GF-D8 (cell line): ENCODE data around the gene TBX10.
"Not testable (repeated sequence)": the region's sequence is repeated elsewhere in the genome, so short reads cannot be mapped to it uniquely, and the experiment has no call there.

Experiments used
- DNase-seq: peaks from one replicate; lab custom pipeline; 2025; lab: John Stamatoyannopoulos, UW

TBX10 gene

GRCh38 chr11:67615728-67616430, 23.7 kb downstream of the TBX10 start:
- no peak for DNase-seq

GRCh38 chr11:67614730-67615714, 24.5 kb downstream of the TBX10 start:
- no peak for DNase-seq

GRCh38 chr11:67613960-67614715, 25.4 kb downstream of the TBX10 start:
- peak; percentile 77 for DNase-seq

- no peak for DNase-seq
Measured at GRCh38 chr11:67613313-67613959, 26.1 kb downstream of the TBX10 start.

GRCh38 chr11:67612751-67613150, 26.8 kb downstream of the TBX10 start:
- DNase-seq: no peak

GRCh38 chr11:67611704-67612587, 27.6 kb downstream of the TBX10 start:
- DNase-seq: no peak

- no peak for DNase-seq
Measured at GRCh38 chr11:67611165-67611564, 28.4 kb downstream of the TBX10 start.

GRCh38 chr11:67610302-67610868, 29.2 kb downstream of the TBX10 start:
- no peak for DNase-seq

- no peak for DNase-seq
Measured at GRCh38 chr11:67609316-67609715, 30.2 kb downstream of the TBX10 start.

- DNase-seq: no peak
Measured at GRCh38 chr11:67608486-67608885, 31.1 kb downstream of the TBX10 start.

GRCh38 chr11:67607507-67607906, 32.1 kb downstream of the TBX10 start:
- DNase-seq: no peak

- DNase-seq: peak; percentile 84
Measured at GRCh38 chr11:67606492-67607295, 32.9 kb downstream of the TBX10 start, which contains the start of gene NDUFV1. TSS of gene NDUFV1 (plus strand) at chr11:67606936. CDS start at chr11:67607005, 69 bp downstream.

GRCh38 chr11:67606093-67606491, 33.5 kb downstream of the TBX10 start:
- DNase-seq: no peak

- DNase-seq: no peak
Measured at GRCh38 chr11:67605231-67606011, 34.1 kb downstream of the TBX10 start.

GRCh38 chr11:67604815-67605214, 34.7 kb downstream of the TBX10 start:
- no peak for DNase-seq

GRCh38 chr11:67604119-67604518, 35.4 kb downstream of the TBX10 start:
- not testable (repeated sequence) for DNase-seq

- DNase-seq: no peak
Measured at GRCh38 chr11:67601098-67601497, 38.5 kb downstream of the TBX10 start.

GRCh38 chr11:67600324-67601029, 39.1 kb downstream of the TBX10 start:
- peak; percentile 80 for DNase-seq
